MM.1S (cell line): Measurements from ENCODE around the gene FBXL13.

Source experiments
- EZH2 ChIP-seq: fragments of 300-600 bp; sonication (generic); optimal IDR thresholded peaks from 2 replicates; pipeline ENCODE3; 2017; ENCODE audit warnings: low read depth, mild to moderate bottlenecking, antibody characterized with exemption, low read length, mixed read lengths
- EZH2phosphoT487 ChIP-seq: fragments of 300-600 bp; sonication (generic); IDR thresholded peaks from 2 replicates; pipeline ENCODE4 v1.6.1; 2018; ENCODE audit warnings: antibody characterized with exemption, low read length
- TF ChIP-seq, protein P1 (sequence below): fragments of 300-600 bp; sonication (generic); IDR thresholded peaks from 2 replicates; pipeline ENCODE4 v1.5.1; 2016; ENCODE audit warnings: antibody characterized with exemption, low read length, mixed read lengths

DNA sequence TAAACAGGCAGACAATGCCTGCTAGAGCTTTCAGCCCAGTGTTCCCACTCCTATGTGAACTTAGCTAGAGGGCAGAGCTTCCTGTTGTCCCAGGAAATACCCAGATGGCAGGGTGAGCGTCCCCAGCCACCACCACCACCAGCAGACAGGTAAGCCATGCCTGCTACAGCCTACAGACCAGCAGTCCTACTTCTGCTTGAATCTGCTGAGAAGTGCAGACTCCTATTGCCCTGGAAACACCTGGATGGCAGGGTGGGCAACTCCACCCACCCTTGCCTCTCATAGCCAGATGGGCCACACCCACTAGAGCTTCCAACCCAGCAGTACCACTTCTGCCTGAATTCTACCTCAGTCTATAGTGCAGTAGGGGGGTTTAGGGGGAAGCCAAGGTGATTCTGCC lies 64.4 kb downstream of the FBXL13 start:
- TF ChIP-seq, protein P1, sequence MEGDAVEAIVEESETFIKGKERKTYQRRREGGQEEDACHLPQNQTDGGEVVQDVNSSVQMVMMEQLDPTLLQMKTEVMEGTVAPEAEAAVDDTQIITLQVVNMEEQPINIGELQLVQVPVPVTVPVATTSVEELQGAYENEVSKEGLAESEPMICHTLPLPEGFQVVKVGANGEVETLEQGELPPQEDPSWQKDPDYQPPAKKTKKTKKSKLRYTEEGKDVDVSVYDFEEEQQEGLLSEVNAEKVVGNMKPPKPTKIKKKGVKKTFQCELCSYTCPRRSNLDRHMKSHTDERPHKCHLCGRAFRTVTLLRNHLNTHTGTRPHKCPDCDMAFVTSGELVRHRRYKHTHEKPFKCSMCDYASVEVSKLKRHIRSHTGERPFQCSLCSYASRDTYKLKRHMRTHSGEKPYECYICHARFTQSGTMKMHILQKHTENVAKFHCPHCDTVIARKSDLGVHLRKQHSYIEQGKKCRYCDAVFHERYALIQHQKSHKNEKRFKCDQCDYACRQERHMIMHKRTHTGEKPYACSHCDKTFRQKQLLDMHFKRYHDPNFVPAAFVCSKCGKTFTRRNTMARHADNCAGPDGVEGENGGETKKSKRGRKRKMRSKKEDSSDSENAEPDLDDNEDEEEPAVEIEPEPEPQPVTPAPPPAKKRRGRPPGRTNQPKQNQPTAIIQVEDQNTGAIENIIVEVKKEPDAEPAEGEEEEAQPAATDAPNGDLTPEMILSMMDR: no peak
- TF ChIP-seq EZH2phosphoT487: no peak
- no peak for TF ChIP-seq EZH2
